Gastroesophageal sphincter (tissue), 4 donors: ENCODE results near the gene PXT1. TPM values are rescaled to one million over a fixed set of nuclear protein-coding genes. Genes with fewer than 3 reads are reported as not detected.

Source experiments
- ATAC-seq: fragments of 150-250 bp; one replicate; pipeline ENCODE4 v1.9.1; 2016; ENCODE audit warnings: mild to moderate bottlenecking, moderate library complexity
- H3K27ac ChIP-seq, 4 donors: fragments of 200-600 bp; sonication (generic) in 3 of 4; 1 replicate in 3 of 4; 2 replicates in 1 of 4; pipeline ENCODE4 v1.5.1; 2016 to 2019
- H3K27me3 ChIP-seq: fragments of 200-600 bp; sonication (generic); one replicate; pipeline ENCODE4 v1.5.1; 2019
- H3K36me3 ChIP-seq, 2 donors: fragments of 200-600 bp; sonication (generic); one replicate each; pipeline ENCODE4 v1.5.1; 2019; ENCODE audit warnings: control low read depth in 1 of 2
- H3K4me1 ChIP-seq, 3 donors: fragments of 200-600 bp; sonication (generic); 1 replicate in 2 of 3; 2 replicates in 1 of 3; pipeline ENCODE4 v1.5.1; 2016 to 2019; ENCODE audit warnings: control low read depth in 2 of 3
- H3K4me3 ChIP-seq, 2 donors: fragments of 200-600 bp; sonication (generic); one replicate each; pipeline ENCODE4 v1.5.1; 2019; ENCODE audit warnings: mild to moderate bottlenecking in 1 of 2, moderate library complexity in 1 of 2
- H3K9me3 ChIP-seq, 3 donors: fragments of 200-600 bp; sonication (generic); one replicate each; pipeline ENCODE4 v1.5.1; 2017 to 2019; ENCODE audit warnings: control low read depth in 2 of 3
- CTCF ChIP-seq, 4 experiments: fragments of 200-600 bp in 2 of 4; fragments of 450-650 bp in 2 of 4; sonication (generic) in 1 of 4; IDR thresholded peaks; one replicate each; pipeline ENCODE4 v1.5.1; 2017 to 2019; ENCODE audit warnings: antibody characterized with exemption in 4 of 4, mild to moderate bottlenecking in 2 of 4, moderate library complexity in 2 of 4
- EP300 ChIP-seq: sonication (generic); formaldehyde crosslinking; IDR thresholded peaks from one replicate; pipeline ENCODE4 v1.6.1; 2017; ENCODE audit warnings: antibody characterized with exemption, mild to moderate bottlenecking
- POLR2A ChIP-seq, 2 donors: fragments of 450-650 bp; IDR thresholded peaks; one replicate each; pipeline ENCODE4 v1.6.1; 2017; ENCODE audit warnings: antibody characterized with exemption in 2 of 2, mild to moderate bottlenecking in 2 of 2, moderate library complexity in 1 of 2
- POLR2AphosphoS5 ChIP-seq: sonication (generic); formaldehyde crosslinking; IDR thresholded peaks from one replicate; pipeline ENCODE4 v1.6.1; 2017; ENCODE audit warnings: antibody characterized with exemption
- WGBS, 2 donors: methylation state at CpG; one replicate each; pipeline ENCODE4 v1.1.5; 2018; ENCODE audit warnings: low coverage in 1 of 2; 5-methylcytosine and 5-hydroxymethylcytosine counted together
- total RNA-seq, 4 donors: library from RNA; depleted of rRNA; stranded (reverse); fragments of >200 nt; gene quantifications; one replicate each; pipeline ENCODE4 v1.1.0, GENCODE V29; 2016

Gene PXT1
- total RNA-seq, 4 donors from 2014 or later = 2.0 TPM; not detected in 3

GRCh38 chr6:36377594-36377993 lies 65.1 kb downstream of the PXT1 start:
- TF ChIP-seq CTCF (IDR thresholded peaks at IDR 0.05) = no peak
- TF ChIP-seq EP300 = no peak
- TF ChIP-seq POLR2A (IDR thresholded peaks at IDR 0.05) = no peak
- no peak for TF ChIP-seq POLR2AphosphoS5
- no peak overlapping the region for H3K27ac ChIP-seq
- H3K36me3 ChIP-seq = no peaks in the 10 kb centered on the region
- no peaks in the 10 kb centered on the region for H3K9me3 ChIP-seq
- H3K27me3 ChIP-seq = no peaks in the 10 kb centered on the region
- no peak for ATAC-seq
- H3K4me1 ChIP-seq = no peaks in the 10 kb centered on the region
- 13 to 58% methylated on average over 3 to 4 of the region's 5 CpGs for WGBS, 2 donors
- no peak overlapping the region for H3K4me3 ChIP-seq

- Histone ChIP-seq H3K27ac (no peak overlapping the region), H3K4me1 (no peaks in the 10 kb centered on the region), H3K4me3 (no peak overlapping the region), H3K36me3 (no peaks in the 10 kb centered on the region), H3K27me3 (no peaks in the 10 kb centered on the region), H3K9me3 (no peaks in the 10 kb centered on the region)
- no peak for ATAC-seq
- no peak for TF ChIP-seq EP300
- no peak for TF ChIP-seq POLR2AphosphoS5
- TF ChIP-seq CTCF (IDR thresholded peaks at IDR 0.05) = no peak
- TF ChIP-seq POLR2A (IDR thresholded peaks at IDR 0.05) = no peak
- WGBS, 2 donors = 94 to 97% methylated on average over 5 to 7 of the region's 8 CpGs
Measured at GRCh38 chr6:36376742-36377141, 65.9 kb downstream of the PXT1 start.

- H3K4me3 ChIP-seq = no peak overlapping the region
- no peaks in the 10 kb centered on the region for H3K27me3 ChIP-seq
- no peak overlapping the region for H3K27ac ChIP-seq
- H3K9me3 ChIP-seq = no peaks in the 10 kb centered on the region
- no peaks in the 10 kb centered on the region for H3K36me3 ChIP-seq
- no peak for ATAC-seq
- TF ChIP-seq POLR2AphosphoS5 (no peak), EP300 (no peak), CTCF (IDR thresholded peaks at IDR 0.05) (no peak), POLR2A (IDR thresholded peaks at IDR 0.05) (no peak)
- H3K4me1 ChIP-seq = no peaks in the 10 kb centered on the region
- WGBS, 2 donors = 93% methylated on average over 7 to 8 of the region's 8 CpGs
Measured at GRCh38 chr6:36376183-36376582, 66.5 kb downstream of the PXT1 start.

- Histone ChIP-seq H3K36me3 (no peaks in the 10 kb centered on the region), H3K27me3 (no peaks in the 10 kb centered on the region), H3K4me1 (no peaks in the 10 kb centered on the region), H3K27ac (no peak overlapping the region), H3K9me3 (no peaks in the 10 kb centered on the region), H3K4me3 (no peak overlapping the region)
- TF ChIP-seq EP300 = no peak
- no peak for TF ChIP-seq CTCF (IDR thresholded peaks at IDR 0.05)
- TF ChIP-seq POLR2A (IDR thresholded peaks at IDR 0.05) = no peak
- no peak for TF ChIP-seq POLR2AphosphoS5
- WGBS, 2 donors = 93 to 95% methylated on average over 6 to 10 of the region's 20 CpGs
- ATAC-seq = no peak
Measured at GRCh38 chr6:36375644-36376155, 67.0 kb downstream of the PXT1 start.

GRCh38 chr6:36374972-36375371 lies 67.7 kb downstream of the PXT1 start:
- ATAC-seq = no peak
- H3K4me3 ChIP-seq = no peak overlapping the region
- no peaks in the 10 kb centered on the region for H3K27me3 ChIP-seq

More at GRCh38 chr6:36374972-36375371, 67.7 kb downstream of the PXT1 start:
- TF ChIP-seq POLR2AphosphoS5 = no peak
- no peak for TF ChIP-seq EP300
- Histone ChIP-seq H3K4me1 (no peaks in the 10 kb centered on the region), H3K27ac (no peak overlapping the region), H3K9me3 (no peaks in the 10 kb centered on the region), H3K36me3 (no peaks in the 10 kb centered on the region)
- 75 to 77% methylated on average over 5 to 7 of the region's 8 CpGs for WGBS, 2 donors
